Vagina (tissue), 2 donors: ENCODE data around the gene POU2F1. TPM values are rescaled to one million over a fixed set of nuclear protein-coding genes. Genes with fewer than 3 reads are reported as not detected.

Experiments
- DNase-seq, 2 donors: peaks; one replicate each; pipeline ENCODE4 v3.0.0-alpha.2; 2017; ENCODE audit errors: extremely low spot score in 2 of 2
- H3K27ac ChIP-seq: fragments of 200-600 bp; sonication (generic); one replicate; pipeline ENCODE4 v1.5.1; 2019
- H3K27me3 ChIP-seq: fragments of 200-600 bp; sonication (generic); one replicate; pipeline ENCODE4 v1.5.1; 2019
- H3K36me3 ChIP-seq, 2 donors: fragments of 200-600 bp; sonication (generic); one replicate each; pipeline ENCODE4 v1.5.1; 2017 to 2019
- H3K4me1 ChIP-seq: fragments of 200-600 bp; sonication (generic); one replicate; pipeline ENCODE4 v1.5.1; 2019
- H3K4me3 ChIP-seq, 2 donors: fragments of 200-600 bp; sonication (generic); 1 replicate in 1 of 2; 2 replicates in 1 of 2; pipeline ENCODE4 v1.5.1; 2016 to 2019
- H3K9me3 ChIP-seq: fragments of 200-600 bp; sonication (generic); one replicate; pipeline ENCODE4 v1.5.1; 2019
- CTCF ChIP-seq, 3 experiments: fragments of 450-650 bp in 2 of 3; fragments of 200-600 bp in 1 of 3; sonication (generic) in 1 of 3; IDR thresholded peaks; one replicate each; pipeline ENCODE4 v1.5.1; 2017 to 2019; ENCODE audit warnings: antibody characterized with exemption in 3 of 3, mild to moderate bottlenecking in 2 of 3, moderate library complexity in 2 of 3
- POLR2A ChIP-seq, 2 donors: fragments of 450-650 bp; IDR thresholded peaks; one replicate each; pipeline ENCODE4 v1.6.1; 2017; ENCODE audit warnings: antibody characterized with exemption in 2 of 2, mild to moderate bottlenecking in 2 of 2, moderate library complexity in 2 of 2
- POLR2AphosphoS5 ChIP-seq, 2 donors: sonication (generic); formaldehyde crosslinking; IDR thresholded peaks; one replicate each; pipeline ENCODE4 v1.9.0; 2017; ENCODE audit warnings: antibody characterized with exemption in 2 of 2, mild to moderate bottlenecking in 2 of 2, low read depth in 1 of 2; ENCODE audit not compliant: insufficient read depth in 1 of 2
- intact Hi-C: fragments of 100-400 bp; cut with DNase I; formaldehyde crosslinking; loops from one replicate; pipeline ENCODE4 v1.15.1; 2023
- total RNA-seq: library from RNA; depleted of rRNA; stranded (reverse); fragments of >200 nt; gene quantifications from one replicate; pipeline ENCODE4 v1.2.3, GENCODE V29; 2016

POU2F1 gene
- total RNA-seq, 1 donor from 2014 or later, result 10.8 TPM

GRCh38 chr1:167425482-167425881 is 204.8 kb downstream of the POU2F1 start:
- H3K27ac ChIP-seq, result no peak overlapping the region
- no peaks in the 10 kb centered on the region for H3K36me3 ChIP-seq
- no peaks in the 10 kb centered on the region for H3K27me3 ChIP-seq
- intact Hi-C loops, result no loop called here
- H3K4me3 ChIP-seq, result no peak overlapping the region
- H3K4me1 ChIP-seq, result peaks cover 21% of the 10 kb centered on the region
- H3K9me3 ChIP-seq, result no peaks in the 10 kb centered on the region
- TF ChIP-seq POLR2AphosphoS5 (IDR thresholded peaks at IDR 0.05; ENCODE audit: insufficient read depth in 1 of 2, low read depth in 1 of 2), result no peak
- TF ChIP-seq POLR2A (IDR thresholded peaks at IDR 0.05), result no peak
- no peak for TF ChIP-seq CTCF (IDR thresholded peaks at IDR 0.05)
- no peak for DNase-seq

GRCh38 chr1:167426716-167427115 is 206.0 kb downstream of the POU2F1 start:
- H3K27me3 ChIP-seq, result no peaks in the 10 kb centered on the region
- no peaks in the 10 kb centered on the region for H3K36me3 ChIP-seq
- H3K9me3 ChIP-seq, result no peaks in the 10 kb centered on the region
- peaks cover 21% of the 10 kb centered on the region for H3K4me1 ChIP-seq
- TF ChIP-seq POLR2AphosphoS5 (IDR thresholded peaks at IDR 0.05; ENCODE audit: insufficient read depth in 1 of 2, low read depth in 1 of 2) (no peak), CTCF (IDR thresholded peaks at IDR 0.05) (no peak), POLR2A (IDR thresholded peaks at IDR 0.05) (no peak)
- intact Hi-C loops, result no loop called here
- no peak overlapping the region for H3K27ac ChIP-seq
- DNase-seq, result no peak
- no peak overlapping the region for H3K4me3 ChIP-seq

- H3K4me3 ChIP-seq, result no peak overlapping the region
- no peak for DNase-seq
- H3K36me3 ChIP-seq, result no peaks in the 10 kb centered on the region
- intact Hi-C loops, result no loop called here
- H3K4me1 ChIP-seq, result peaks cover 21% of the 10 kb centered on the region
- H3K9me3 ChIP-seq, result no peaks in the 10 kb centered on the region
- no peaks in the 10 kb centered on the region for H3K27me3 ChIP-seq
- H3K27ac ChIP-seq, result no peak overlapping the region
- TF ChIP-seq POLR2A (IDR thresholded peaks at IDR 0.05) (no peak), POLR2AphosphoS5 (IDR thresholded peaks at IDR 0.05; ENCODE audit: insufficient read depth in 1 of 2, low read depth in 1 of 2) (no peak), CTCF (IDR thresholded peaks at IDR 0.05) (no peak)
Observed at GRCh38 chr1:167427848-167428247, 207.2 kb downstream of the POU2F1 start.

GRCh38 chr1:167428395-167428794 is 207.7 kb downstream of the POU2F1 start:
- TF ChIP-seq POLR2AphosphoS5 (IDR thresholded peaks at IDR 0.05; ENCODE audit: insufficient read depth in 1 of 2, low read depth in 1 of 2), result no peak
- no peak for TF ChIP-seq CTCF (IDR thresholded peaks at IDR 0.05)
- TF ChIP-seq POLR2A (IDR thresholded peaks at IDR 0.05), result no peak
- H3K27ac ChIP-seq, result no peak overlapping the region
- intact Hi-C loops, result no loop called here
- H3K27me3 ChIP-seq, result no peaks in the 10 kb centered on the region
- no peaks in the 10 kb centered on the region for H3K9me3 ChIP-seq
- no peak for DNase-seq
- H3K36me3 ChIP-seq, result no peaks in the 10 kb centered on the region
- H3K4me3 ChIP-seq, result no peak overlapping the region
- peaks cover 17% of the 10 kb centered on the region for H3K4me1 ChIP-seq

GRCh38 chr1:167429612-167430011 is 208.9 kb downstream of the POU2F1 start:
- H3K36me3 ChIP-seq, result no peaks in the 10 kb centered on the region
- no peak for DNase-seq
- H3K4me3 ChIP-seq, result no peak overlapping the region
- intact Hi-C loops, result no loop called here
- no peaks in the 10 kb centered on the region for H3K9me3 ChIP-seq
- no peaks in the 10 kb centered on the region for H3K27me3 ChIP-seq
- no peak overlapping the region for H3K27ac ChIP-seq
- H3K4me1 ChIP-seq, result peaks cover 11% of the 10 kb centered on the region
- TF ChIP-seq CTCF (IDR thresholded peaks at IDR 0.05), result no peak
